Fibroblast of the aortic adventitia (primary cell): ENCODE results near the gene IFT22. TPM values are rescaled to one million over a fixed set of nuclear protein-coding genes. Genes with fewer than 3 reads are reported as not detected.
"Not testable (repeated sequence)": the region's sequence is repeated elsewhere in the genome, so short reads cannot be mapped to it uniquely, and the experiment has no call there.

Source experiments
- DNase-seq: peaks from one replicate; pipeline ENCODE4 v3.0.0-alpha.2; 2010; ENCODE audit warnings: low read depth
- H3K4me3 ChIP-seq: 2 replicates; pipeline ENCODE4 v1.5.1; 2011; ENCODE audit warnings: low read depth, mild to moderate bottlenecking, control low read depth, low read length, moderate library complexity
- CTCF ChIP-seq: IDR thresholded peaks from 2 replicates; pipeline ENCODE4 v1.5.1; 2011; ENCODE audit warnings: mild to moderate bottlenecking, low read length, control low read depth, inconsistent platforms; ENCODE audit not compliant: insufficient read depth
- total RNA-seq: library from RNA; depleted of rRNA; stranded (reverse); fragments of >200 nt; gene quantifications from 2 replicates; pipeline ENCODE4 v1.2.3, GENCODE V29; 2012; ENCODE audit warnings: low replicate concordance

Gene IFT22
- total RNA-seq, 1 donor: 38.1 TPM

- DNase-seq: no peak
- no peak overlapping the region for H3K4me3 ChIP-seq
- no peak for TF ChIP-seq CTCF
These were observed 33.2 kb downstream of the IFT22 start for GRCh38 chr7:101288439-101288838.

GRCh38 chr7:101287032-101287431, 34.6 kb downstream of the IFT22 start:
- no peak overlapping the region for H3K4me3 ChIP-seq
- no peak for TF ChIP-seq CTCF
- no peak for DNase-seq

GRCh38 chr7:101285880-101286279, 35.7 kb downstream of the IFT22 start:
- DNase-seq, H3K4me3 ChIP-seq: not testable (repeated sequence)

GRCh38 chr7:101285171-101285570, 36.4 kb downstream of the IFT22 start:
- no peak for TF ChIP-seq CTCF
- H3K4me3 ChIP-seq: no peak overlapping the region
- DNase-seq: no peak

- not testable (repeated sequence) for H3K4me3 ChIP-seq, DNase-seq
These were observed 40.7 kb downstream of the IFT22 start for GRCh38 chr7:101280912-101281311.

GRCh38 chr7:101278461-101279292, 42.9 kb downstream of the IFT22 start:
- no peak for TF ChIP-seq CTCF
- DNase-seq: peak; percentile 28
- no peak overlapping the region for H3K4me3 ChIP-seq

- no peak overlapping the region for H3K4me3 ChIP-seq
- no peak for DNase-seq
- TF ChIP-seq CTCF: no peak
These were observed 44.5 kb downstream of the IFT22 start for GRCh38 chr7:101277155-101277554.

- no peak overlapping the region for H3K4me3 ChIP-seq
- DNase-seq: no peak
- no peak for TF ChIP-seq CTCF
These were observed 48.4 kb downstream of the IFT22 start for GRCh38 chr7:101273206-101273605.
